ENCODE measurements around the gene SLC25A15.
"Not testable (repeated sequence)": the region's sequence is repeated elsewhere in the genome, so short reads cannot be mapped to it uniquely, and the experiment has no call there.

SLC25A15 gene

DNA sequence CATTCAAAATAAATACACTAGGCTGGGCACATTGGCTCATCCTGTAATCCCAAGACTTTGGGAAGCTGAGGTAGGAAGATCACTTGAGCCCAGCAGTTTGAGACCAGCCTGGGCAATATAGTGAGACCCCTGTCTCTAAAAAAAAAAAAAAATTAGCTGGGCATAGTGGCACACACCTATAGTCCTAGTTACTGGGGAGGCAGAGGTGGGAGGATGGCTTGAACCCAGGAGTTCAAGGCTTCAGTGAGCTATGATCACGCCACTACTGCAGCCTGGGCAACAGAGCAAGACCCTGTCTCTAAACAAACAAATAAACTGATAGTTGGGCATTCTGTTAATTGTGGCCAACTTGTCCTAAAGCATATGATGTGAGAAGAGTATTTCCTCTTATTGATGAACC, 6.4 kb upstream of the SLC25A15 start:
- not testable (repeated sequence) for DNase-seq

DNA sequence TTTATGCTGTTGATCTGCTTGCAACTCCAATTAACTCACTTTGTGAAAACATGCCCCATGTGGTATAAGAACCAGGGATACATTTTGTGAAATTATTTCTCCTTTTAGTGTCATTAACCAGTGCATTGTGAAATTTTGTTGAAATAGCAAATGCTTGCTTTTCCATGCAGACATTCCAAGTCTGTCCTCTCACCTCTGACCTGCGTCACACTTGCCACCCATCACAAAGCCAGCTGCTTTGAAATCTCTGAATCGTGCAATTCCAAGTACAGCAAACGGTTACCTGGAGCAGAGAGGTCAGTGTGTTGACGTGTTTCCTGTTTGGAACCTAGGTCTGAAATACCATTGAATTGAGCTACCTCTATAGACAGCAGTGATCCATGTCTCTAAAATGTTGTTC, 4.9 kb upstream of the SLC25A15 start:
- DNase-seq: no peak

DNA sequence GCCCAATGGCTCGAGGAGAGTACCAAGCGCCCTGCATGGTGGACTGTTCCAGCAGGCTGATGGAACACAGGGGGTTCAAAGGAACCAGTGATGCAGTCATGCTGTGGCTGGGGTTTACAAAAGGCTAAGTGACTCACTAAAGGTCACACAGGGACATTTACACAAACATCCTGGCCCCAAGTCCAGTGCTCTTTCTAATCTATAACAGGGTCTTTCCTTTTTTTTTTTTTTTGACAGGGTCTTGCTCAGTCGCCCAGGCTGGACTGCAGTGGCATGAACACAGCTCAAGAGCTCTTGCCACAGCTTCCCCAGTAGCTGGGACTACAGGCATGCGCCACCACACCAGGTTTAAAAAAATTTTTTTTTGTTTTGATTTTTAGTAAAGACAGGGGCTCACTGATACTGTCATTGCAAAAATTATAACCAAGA, 2.8 kb upstream of the SLC25A15 start:
- no peak for DNase-seq

DNA sequence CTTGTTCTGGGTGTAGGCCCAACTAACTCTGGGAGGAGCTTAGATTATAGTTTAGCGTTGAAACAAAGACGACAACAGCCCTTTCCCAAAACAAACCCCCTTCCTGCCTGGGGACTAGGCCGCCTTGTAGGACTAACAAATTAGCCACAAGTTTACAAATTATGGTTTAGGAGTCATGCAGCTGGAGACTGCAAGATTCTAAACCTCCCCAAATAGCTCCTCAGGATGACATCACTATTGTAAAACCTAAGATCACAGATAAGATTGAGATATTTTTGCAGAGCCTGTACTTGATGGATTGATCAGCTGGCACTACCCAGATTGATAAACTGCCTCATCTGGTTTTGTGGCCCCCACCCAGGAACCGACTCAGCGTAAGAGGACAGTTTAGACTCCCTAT, 2.3 kb upstream of the SLC25A15 start:
- DNase-seq: no peak

DNA sequence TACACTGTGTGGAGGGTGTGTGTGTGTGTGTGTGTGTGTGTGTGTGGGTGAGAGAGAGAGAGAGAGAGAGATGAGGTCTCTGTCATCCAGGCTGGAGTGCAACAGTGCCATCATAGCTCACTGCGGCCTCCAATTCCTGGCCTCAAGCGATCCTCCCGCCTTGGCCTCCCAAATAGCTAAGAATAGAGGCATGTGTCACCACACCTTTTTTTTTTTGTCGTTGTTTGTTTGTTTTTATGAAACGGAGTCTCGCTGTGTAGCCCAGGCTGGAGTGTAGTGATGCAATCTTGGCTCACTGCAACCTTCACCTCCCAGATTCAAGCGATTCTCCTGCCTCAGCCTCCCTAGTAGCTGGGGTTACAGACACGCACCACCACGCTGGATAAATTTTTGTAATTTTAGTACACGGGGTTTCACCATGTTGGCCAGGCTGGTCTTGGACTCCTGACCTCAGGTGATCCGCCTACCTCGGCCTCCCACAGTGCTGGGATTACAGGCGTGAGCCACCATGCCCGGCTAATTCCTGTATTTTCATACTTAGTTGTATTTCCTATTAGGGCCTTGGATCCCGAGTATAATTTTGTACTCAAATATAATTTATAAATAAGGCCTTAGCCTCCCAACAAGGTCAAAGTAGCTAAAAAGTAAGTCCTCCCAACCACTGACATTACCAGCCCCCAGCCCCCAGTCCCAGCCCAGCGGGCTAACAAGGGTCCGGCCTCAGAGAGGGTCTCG, 704 bp upstream of the SLC25A15 start:
- DNase-seq: not testable (repeated sequence)

DNA sequence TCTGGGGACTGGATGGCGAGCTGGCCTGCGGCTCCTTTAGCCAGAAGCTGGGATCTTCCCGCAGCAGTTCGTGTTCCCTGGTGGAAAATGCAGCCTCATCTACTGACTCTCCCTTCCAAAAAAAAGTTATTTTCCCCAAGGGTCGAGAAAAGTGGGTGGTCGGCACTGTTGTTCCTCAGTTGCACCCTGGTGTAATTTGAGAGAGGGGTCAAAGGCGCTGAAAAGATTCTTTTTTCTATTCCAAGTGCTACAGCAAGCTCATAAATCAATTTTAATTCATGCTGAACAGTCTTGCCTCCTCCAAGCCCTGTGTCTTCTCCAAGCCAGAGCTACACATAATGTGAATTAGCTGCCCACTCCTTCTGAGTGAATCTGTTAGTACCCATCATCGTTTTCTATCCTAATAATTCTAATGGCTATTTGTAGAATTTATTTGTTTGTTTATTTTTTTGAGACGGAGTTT, 774 bp downstream of the SLC25A15 start:
- no peak for DNase-seq

DNA sequence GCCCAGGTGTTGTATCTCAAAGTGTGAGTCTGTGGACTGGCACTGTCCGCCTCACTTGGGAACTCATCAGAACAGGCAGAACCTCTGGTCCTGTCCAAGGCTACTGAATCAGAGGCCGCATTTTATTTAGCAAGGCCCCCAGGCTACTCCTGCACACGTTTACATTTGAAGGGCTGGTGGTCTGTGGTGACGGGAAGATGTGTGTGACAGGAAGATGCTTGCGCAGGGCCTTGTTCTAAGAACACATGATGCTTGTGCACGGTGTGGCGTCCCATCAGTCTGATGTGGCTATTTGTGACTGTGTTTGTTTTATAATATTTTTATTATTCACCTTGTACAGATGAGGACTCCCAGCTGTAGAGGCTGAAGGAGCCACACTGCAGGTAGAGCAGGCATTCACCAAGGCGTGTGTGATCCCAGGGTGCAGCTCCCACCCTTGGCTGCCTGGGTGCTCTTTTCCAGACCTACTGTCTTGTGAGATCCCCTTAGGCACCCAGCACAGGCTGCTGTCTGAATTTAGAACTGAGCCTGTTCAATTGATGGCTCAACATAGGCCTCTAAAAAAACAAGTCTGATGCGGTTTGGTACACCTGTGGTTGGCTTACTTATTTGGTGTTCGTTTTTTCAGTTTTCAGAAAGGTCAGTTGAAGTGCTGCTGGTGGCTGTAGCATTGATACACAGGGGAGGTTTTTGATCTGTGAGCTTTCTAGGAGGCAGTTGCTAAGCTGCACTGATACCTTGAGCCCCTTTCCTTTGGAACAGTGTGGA, 3.1 kb downstream of the SLC25A15 start:
- DNase-seq: no peak

DNA sequence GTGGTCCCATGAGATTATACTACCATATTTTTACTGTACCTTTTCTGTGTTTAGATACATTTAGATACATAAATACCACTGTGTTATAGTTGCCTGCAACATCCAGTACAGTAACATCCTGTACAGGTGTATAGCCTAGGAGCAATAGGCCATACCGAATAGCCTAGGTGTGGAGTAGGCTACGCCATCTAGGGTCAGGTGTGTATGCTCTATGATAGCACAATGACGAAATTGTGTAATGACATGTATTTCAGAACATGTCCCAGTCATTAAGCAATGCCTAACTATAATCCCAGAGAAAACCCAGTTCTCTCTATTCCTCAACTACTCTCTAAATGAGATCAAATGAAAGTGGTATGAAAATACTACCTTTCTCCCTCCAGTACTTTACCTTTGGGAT, 3.9 kb downstream of the SLC25A15 start:
- DNase-seq: no peak

DNA sequence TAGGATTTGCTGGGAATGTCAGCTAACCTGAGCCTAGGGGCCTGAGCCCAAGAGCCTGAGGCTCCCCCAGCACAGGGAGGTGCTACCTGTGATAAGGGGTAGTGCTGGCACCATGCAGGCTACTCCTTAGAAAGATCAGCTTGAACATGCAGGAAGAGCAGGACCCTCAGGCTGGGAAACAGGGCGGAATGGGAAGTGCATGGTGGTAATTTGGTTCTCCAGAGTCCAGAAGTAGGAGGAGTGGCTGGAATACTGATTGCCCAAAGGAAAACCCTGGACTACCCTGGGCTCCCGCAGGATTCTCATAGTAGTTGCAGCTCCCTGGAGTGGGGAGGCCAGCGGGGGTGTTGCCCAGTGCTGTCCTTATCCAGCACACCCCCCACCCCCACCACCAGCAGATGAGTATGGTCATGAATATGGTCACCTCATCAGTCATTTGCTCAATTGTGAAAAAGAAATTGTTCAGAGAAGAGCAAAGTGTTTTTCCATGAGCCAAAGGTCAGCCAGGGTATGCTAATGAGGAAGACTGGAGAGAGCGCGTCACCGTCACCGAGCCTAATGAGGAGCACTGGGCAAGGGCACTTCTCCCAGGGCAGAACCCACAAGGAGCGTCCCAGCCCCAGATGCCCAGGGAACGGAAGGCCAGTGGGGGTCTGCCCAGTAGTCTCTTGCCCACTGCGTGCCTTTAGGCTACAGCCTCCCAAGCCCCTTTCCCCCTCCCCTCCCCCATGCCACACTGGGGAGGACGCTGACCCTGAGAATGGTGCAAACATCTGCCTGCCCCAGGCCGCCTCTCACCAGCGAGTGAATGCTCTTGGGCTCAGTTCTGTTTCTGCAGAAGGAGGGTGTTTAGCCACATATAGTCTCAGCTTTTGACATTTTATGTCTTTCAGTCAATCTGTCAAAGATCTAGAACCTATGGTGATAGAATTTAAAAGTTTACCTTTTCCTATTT, 5.3 kb downstream of the SLC25A15 start:
- DNase-seq: no peak

DNA sequence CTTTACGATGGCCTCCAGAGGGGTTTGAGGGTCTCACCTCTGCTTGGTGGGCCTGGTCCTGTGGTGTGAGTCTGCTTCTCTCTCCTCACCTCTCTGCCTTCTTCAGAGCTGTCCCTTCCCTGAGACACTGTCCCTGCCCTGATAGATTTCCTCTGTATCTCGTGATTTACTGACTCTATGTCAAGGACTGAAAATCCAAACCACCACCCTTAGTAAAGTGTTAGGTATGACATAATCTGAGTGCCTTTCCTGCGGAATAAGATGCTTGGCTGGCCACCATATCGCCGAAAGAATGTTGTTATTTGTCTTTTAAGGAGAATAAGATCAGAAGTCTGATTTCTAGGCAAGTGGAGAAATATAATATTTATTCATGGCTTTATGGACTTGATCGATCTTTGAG, 7.2 kb downstream of the SLC25A15 start:
- DNase-seq: no peak

DNA sequence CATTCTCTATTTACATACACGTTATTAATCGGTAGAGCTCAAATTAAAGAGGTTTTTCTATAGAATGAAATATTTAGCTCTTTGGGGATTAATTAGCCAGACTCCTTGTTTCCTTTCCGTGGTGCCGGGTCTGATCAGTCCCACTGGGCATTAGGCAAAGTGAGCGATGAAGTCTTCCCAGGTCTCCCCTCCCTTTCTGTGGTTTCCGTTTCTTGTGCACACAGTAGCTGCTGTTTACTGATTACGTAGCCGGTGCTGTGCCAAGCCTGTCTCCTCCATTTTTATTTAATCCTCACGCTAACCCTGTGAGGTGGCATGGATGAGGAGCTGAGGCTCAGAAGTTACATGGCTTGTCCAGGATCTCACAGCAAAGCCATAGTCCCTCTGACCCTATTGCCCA, 9.0 kb downstream of the SLC25A15 start:
- no peak for DNase-seq

DNA sequence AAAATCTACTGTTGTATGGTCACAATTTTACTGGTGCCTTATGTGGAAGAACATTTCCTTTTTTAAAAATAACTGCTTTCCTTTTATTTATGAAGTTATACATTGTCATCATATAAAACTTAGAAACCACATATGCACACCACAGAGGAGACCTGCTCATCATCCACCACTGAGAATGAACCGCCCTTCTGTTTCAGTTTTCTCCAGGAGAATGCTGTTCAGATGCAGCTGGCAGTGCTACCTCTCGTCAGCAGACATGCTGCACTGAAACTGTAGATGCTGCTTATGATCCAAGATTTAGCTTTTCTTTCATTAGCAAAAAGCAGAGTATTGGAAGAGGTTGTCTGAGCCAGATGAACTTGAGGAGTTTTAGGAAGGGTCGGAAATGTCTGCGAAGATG, 10.1 kb downstream of the SLC25A15 start:
- DNase-seq: no peak

DNA sequence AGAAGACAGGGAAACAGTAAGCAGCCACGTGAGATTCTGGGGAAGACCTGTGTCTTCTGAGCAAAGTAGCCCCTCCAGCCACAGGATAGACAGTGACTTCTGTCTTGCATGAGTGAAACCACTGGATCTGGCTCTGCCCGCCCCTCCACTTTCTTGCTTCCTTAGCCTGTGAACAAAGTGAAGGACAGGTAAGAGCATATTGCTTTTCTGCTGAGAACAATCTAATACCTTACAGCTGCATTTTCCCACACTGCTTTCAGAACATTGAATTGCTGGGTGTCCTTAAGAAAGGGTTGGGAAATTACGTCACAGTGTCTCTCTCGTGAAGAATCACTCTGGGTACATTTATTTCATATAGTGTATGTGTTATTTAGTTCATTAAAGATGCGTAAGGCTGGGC, 11.1 kb downstream of the SLC25A15 start:
- DNase-seq: no peak

DNA sequence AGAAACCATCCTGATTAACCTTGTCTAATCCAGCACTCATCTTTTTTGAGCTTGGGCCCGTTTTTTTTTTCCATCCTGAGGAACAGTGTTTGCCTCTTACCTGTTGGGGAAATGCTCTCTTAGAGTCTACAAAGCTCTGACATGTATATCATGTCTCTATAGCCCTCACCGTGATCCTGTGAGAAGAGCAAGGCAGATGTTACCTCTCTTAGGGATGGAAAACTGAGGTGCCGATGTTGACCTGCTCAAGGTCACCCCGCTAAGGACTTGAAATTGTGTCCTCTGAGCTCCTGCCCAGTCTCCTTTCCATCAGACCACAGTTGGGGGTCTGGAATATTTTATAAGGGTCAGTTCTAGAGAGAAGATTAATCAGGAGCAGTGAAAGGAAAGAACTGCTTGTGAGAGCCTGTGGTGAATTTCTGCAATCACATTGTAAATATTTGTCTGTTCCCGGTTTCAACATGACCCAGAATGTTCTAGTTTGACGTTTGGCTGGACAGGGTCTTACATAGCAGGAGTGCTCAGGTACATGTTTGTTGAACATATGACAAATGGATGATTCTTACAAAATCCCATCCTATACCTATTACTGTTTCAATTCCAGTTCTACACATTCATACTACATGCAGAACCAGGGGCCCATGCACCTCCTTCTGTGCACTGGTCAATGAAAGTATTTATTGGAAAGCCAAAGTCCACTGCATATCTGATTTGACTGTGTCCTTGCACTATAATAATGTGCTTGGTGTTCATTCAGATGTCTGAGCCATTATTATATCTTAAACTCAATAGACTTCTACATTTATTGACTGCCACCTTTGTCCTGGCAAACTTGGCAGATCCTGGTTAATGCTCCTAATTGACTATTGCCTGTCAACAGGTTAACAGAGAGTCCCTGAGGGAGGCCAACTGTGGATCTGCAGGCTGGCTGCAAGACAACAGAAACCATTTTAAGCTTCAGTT, 12.1 kb downstream of the SLC25A15 start:
- DNase-seq: no peak

DNA sequence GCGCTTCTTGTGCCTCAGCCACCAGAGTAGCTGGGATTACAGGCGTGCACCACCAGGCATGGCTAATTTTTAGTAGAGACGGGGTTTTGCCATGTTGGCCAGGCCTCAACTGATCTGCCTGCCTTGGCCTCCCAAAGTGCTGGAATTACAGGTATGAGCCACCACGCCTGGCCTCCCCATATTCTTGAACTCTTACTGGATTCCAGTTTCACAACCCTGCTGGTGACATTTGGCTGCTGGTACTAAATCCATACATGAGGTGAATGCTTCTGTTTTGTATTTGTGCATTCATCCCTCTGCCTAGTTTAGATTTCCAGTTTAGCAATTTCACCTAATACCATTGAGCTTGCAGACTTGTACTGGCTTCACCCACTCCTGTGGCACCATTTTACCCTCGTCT, 13.9 kb downstream of the SLC25A15 start:
- DNase-seq: no peak

DNA sequence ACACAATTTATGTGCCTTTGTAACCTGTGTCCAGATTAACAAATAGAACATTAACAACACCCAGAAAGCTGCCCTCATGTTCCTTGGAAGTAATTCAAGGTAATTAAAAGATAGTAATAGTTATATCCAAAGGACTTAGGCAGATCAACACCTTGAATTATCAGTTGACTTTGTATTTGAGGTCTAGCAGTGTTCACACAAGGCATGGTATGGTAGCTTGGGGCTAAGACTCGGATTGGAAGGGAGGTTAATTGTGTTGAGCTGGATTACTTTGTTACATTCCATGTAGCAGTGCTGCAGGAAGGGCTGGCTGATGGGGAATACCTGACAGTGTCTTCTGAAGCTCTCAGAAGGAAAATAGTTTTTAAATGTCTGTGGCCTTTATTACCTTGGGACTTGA, 16.8 kb downstream of the SLC25A15 start:
- no peak for DNase-seq

DNA sequence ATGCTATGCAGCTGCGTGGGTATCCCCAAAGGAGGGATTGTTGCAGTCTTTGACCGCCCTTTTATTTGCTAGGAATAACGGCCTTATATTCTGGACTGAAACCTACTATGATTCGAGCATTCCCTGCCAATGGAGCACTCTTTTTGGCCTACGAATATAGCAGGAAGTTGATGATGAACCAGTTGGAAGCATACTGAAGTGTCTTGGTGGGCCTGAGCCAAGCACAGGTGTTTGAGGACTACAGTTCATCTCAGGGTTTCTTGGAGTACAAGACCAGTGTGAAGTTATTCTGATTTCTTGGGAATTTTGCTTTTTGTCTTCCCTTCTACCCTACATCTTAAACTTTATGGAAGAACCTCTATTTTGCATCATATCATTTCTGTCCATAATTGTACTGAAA, 20.1 kb downstream of the SLC25A15 start:
- DNase-seq: no peak

DNA sequence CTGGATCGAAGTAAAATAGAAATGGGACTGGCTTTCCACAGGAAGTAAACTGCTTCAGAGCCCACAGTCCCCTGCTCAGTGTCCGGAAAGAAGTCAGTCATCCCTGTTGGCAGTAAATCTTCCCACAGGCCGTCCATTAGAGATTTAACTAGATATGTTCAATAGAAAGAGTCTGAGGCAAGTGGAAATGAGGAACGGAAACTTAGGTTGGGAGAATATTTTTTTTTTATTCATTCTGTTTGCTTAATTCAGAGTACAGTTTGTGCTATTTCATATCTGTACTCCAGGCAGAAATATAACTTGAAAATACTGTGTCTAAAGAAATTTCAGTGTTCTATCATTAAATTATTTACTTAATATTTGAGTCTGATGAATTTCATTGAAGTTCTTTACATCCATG, 22.7 kb downstream of the SLC25A15 start:
- DNase-seq: no peak

DNA sequence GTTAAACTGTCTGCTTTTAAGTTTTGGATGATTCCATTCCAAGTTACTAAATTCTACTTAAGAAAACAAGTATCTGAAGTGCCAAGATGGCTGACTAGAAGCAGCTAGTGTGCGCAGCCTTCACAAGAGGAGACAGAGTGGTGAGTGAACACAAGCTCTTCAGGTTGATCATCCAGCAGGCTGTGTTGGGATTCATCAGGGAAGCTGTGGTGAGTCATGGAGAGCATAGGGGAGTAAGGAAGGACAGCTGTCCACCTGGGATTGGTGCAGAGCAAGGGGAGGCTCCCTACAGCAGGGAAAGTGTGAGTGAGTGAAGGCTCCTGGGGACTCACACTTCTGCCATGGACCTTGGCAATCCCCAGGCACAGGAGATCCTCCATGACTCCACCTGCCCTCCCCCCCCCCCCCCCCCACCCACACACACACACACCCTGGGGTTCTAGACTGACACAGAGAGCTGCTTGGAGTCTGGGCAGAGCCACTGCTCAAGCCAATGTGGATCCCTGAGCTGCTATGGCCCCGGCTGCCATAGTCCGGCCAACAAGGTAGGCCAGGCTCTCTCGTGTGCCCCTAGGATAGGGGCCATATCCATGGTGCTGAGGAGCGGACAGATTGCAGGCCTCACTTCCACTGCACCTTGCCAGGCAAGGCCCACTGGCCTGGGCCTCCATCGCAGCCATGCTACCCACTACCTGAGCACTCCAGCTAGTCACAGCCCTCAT, 23.5 kb downstream of the SLC25A15 start:
- DNase-seq: no peak

DNA sequence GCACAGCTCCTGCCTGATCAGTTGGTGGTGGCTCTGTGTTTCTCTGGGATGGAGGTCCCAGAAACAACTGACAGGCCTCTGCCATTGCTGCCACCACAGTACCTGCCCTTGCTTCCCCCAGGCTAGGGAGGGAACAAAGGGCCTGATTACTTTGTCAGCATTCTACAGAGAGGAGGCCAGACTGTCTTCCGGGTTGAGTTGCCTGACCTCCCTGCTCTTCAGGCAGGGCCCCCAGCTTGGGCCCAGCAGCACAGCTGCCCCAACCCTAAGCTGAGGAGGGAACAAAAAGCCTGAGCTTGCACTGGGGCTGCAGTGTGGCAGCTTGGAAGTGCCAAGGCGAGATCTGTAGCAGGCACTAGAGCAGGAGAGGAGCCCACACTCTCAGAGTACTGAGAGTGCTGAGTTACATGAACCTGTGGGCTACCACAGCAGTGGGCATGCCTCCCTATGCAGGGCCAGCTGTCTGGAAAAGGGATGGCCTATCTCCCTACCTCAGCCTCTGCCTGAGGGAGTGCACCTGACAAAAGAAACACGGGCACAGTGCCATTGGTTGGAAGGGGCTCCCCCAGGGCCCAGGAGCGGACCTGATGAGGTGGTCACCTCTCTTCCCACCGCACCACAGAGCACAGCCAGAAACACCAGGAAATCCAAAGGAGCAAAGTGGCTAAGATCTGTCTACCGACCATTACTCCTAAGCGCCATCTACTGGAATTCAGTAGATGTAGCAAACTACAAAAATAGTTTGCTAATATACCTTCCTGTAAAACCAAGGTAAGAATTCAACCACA, 24.4 kb downstream of the SLC25A15 start:
- DNase-seq: no peak

DNA sequence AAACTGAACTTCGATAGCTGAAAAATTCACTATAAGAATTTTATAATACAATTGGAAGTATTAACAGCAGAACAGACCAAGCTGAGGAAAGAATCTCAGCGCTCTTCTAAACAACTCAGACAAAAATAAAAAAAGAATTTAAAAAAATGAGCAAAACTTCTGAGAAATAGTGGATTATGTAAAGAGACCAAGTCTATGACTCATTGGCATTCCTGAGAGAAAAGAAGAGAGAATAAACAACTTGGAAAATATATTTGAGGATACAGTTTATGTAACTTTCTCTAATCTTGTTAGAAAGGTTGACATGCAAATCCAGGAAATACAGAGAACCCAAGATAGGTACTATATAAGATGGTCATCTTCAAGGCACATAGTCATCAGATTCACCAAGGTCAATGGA, 25.4 kb downstream of the SLC25A15 start:
- DNase-seq: no peak
